Uterus (tissue), 4 donors: ENCODE measurements around the gene CALHM6. TPM values are rescaled to one million over a fixed set of nuclear protein-coding genes. Genes with fewer than 3 reads are reported as not detected.
A peak's percentile ranks its signal among the peaks of the same experiment; 100 is the strongest.

Source experiments
- DNase-seq, 2 donors: peaks; one replicate each; pipeline ENCODE4 v3.0.0-alpha.2; 2019 to 2020
- H3K27ac ChIP-seq, 2 donors: fragments of 200-600 bp; sonication (generic); 1 replicate in 1 of 2; 2 replicates in 1 of 2; pipeline ENCODE4 v1.5.1; 2016 to 2018
- H3K27me3 ChIP-seq, 2 donors: fragments of 200-600 bp; sonication (generic); one replicate each; pipeline ENCODE4 v1.5.1; 2018 to 2019; ENCODE audit warnings: control low read depth in 1 of 2
- H3K36me3 ChIP-seq, 2 donors: fragments of 200-600 bp; sonication (generic); one replicate each; pipeline ENCODE4 v1.5.1; 2019; ENCODE audit warnings: control low read depth in 1 of 2
- H3K4me1 ChIP-seq, 2 donors: fragments of 200-600 bp; sonication (generic); one replicate each; pipeline ENCODE4 v1.5.1; 2018 to 2019; ENCODE audit warnings: control low read depth in 1 of 2
- H3K4me3 ChIP-seq, 2 donors: fragments of 200-600 bp; sonication (generic); 1 replicate in 1 of 2; 2 replicates in 1 of 2; pipeline ENCODE4 v1.5.1; 2018 to 2019; ENCODE audit warnings: mild to moderate bottlenecking in 1 of 2
- H3K9me3 ChIP-seq, 2 donors: fragments of 200-600 bp; sonication (generic); one replicate each; pipeline ENCODE4 v1.5.1; 2019; ENCODE audit warnings: control low read depth in 1 of 2
- POLR2A ChIP-seq, 2 donors: fragments of 450-650 bp; IDR thresholded peaks; one replicate each; pipeline ENCODE4 v1.6.1; 2016; ENCODE audit warnings: antibody characterized with exemption in 2 of 2, mild to moderate bottlenecking in 1 of 2, moderate library complexity in 1 of 2
- intact Hi-C: fragments of 100-400 bp; cut with DNase I; formaldehyde crosslinking; loops from one replicate; pipeline ENCODE4 v1.15.1; 2023; ENCODE audit warnings: low total_unique reads
- total RNA-seq, 4 donors: library from RNA; depleted of rRNA in 3 of 4; stranded (reverse); fragments of >200 nt in 3 of 4; gene quantifications; one replicate each; pipeline versions ENCODE4 v1.1.0 to v1.2.4, GENCODE V29; 2014 to 2023
- TF ChIP-seq, protein P1 (sequence below), 4 experiments: fragments of 200-600 bp in 2 of 4; fragments of 450-650 bp in 2 of 4; sonication (generic) in 2 of 4; IDR thresholded peaks; one replicate each; pipeline ENCODE4 v1.5.1; 2016 to 2019; ENCODE audit warnings: antibody characterized with exemption in 4 of 4, mild to moderate bottlenecking in 2 of 4, moderate library complexity in 1 of 4
- donor health status: DM: yes; HTN: yes; CAD: no.

The CALHM6 gene
- total RNA-seq, 4 donors from 2014 or later, result 3.9 to 7.6 TPM; not detected in 2

DNA sequence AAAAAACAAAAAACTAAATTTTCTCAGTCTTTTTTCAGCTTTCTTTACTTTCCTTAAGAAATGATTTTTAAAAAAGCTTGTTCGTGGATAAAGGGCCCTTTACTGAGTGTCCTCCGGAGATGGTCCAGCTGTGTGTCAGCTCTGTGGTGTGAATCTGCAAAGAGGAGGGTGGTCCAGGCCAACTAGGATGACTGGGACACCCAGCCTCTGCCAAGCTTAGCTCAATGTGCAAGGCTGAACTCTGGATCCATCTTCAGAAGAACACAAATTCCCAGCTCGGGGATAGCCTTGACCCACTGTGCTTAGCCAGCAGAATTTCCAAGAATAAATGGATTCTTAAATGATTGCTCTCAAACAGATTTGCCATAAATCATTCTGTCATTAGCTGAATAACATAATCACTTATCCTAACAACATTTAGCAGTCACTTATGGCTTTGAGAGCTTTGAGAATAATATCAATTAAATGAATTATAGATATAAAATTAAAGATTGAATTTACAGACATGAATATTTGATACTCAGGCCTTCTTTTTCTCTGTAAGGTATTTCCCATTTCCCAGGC lies 36.0 kb downstream of the CALHM6 start:
- Histone ChIP-seq H3K4me3 (no peak overlapping the region), H3K4me1 (no peaks in the 10 kb centered on the region), H3K36me3 (no peaks in the 10 kb centered on the region), H3K27ac (no peak overlapping the region), H3K9me3 (no peaks in the 10 kb centered on the region), H3K27me3 (no peaks in the 10 kb centered on the region)
- TF ChIP-seq, protein P1, sequence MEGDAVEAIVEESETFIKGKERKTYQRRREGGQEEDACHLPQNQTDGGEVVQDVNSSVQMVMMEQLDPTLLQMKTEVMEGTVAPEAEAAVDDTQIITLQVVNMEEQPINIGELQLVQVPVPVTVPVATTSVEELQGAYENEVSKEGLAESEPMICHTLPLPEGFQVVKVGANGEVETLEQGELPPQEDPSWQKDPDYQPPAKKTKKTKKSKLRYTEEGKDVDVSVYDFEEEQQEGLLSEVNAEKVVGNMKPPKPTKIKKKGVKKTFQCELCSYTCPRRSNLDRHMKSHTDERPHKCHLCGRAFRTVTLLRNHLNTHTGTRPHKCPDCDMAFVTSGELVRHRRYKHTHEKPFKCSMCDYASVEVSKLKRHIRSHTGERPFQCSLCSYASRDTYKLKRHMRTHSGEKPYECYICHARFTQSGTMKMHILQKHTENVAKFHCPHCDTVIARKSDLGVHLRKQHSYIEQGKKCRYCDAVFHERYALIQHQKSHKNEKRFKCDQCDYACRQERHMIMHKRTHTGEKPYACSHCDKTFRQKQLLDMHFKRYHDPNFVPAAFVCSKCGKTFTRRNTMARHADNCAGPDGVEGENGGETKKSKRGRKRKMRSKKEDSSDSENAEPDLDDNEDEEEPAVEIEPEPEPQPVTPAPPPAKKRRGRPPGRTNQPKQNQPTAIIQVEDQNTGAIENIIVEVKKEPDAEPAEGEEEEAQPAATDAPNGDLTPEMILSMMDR (IDR thresholded peaks at IDR 0.05), result no peak
- no peak for TF ChIP-seq POLR2A (IDR thresholded peaks at IDR 0.05)
- no peak for DNase-seq
- intact Hi-C loops, result no loop called here

DNA sequence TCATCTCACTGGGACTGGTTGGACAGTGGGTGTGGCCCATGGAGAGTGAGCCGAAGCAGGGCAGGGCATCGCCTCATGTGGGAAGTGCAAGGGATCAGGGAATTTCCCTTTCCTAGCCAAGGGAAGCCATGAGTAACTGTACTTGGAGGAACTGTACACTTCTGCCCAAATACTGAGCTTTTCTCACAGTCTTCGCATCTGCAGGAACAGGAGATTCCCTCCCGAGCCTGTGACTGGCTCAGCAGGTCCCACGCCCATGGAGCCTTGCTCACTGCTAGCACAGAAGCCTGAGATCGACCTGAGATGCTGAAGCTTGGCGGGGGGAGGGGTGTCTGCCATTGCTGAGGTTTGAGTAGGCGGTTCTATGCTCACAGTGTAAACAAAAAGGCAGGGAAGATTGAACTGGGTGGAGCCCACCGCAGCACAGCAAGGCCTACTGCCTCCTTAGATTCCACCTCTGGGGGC lies 39.8 kb downstream of the CALHM6 start:
- Histone ChIP-seq H3K4me1 (no peaks in the 10 kb centered on the region), H3K36me3 (no peaks in the 10 kb centered on the region), H3K4me3 (no peak overlapping the region), H3K9me3 (no peaks in the 10 kb centered on the region), H3K27ac (no peak overlapping the region), H3K27me3 (no peaks in the 10 kb centered on the region)
- intact Hi-C loops, result no loop called here
- DNase-seq, result no peak
- no peak for TF ChIP-seq POLR2A (IDR thresholded peaks at IDR 0.05)
- TF ChIP-seq, protein P1 (IDR thresholded peaks at IDR 0.05), result no peak

DNA sequence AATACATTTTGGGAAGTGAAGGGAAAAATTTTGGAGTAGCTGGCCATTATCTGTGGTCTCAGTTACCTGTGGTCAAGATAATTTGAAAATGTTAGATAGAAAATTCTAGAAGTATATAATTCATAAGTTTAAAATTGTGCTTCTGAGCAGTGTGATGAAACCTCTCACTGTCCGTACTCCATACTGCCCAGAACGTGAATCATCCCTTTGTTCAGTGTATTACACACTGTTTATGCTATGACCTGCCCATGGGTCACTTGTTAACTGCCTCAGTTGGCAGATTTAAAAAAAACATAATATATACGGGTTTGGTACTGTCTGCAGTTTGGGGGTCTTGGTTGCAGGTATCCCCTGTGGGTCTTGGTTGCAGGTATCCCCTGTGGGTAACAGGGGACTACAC lies 46.1 kb downstream of the CALHM6 start:
- Histone ChIP-seq H3K27me3 (no peaks in the 10 kb centered on the region), H3K36me3 (no peaks in the 10 kb centered on the region), H3K4me1 (no peaks in the 10 kb centered on the region), H3K4me3 (no peak overlapping the region), H3K27ac (no peak overlapping the region), H3K9me3 (no peaks in the 10 kb centered on the region)
- TF ChIP-seq POLR2A (IDR thresholded peaks at IDR 0.05), result no peak
- TF ChIP-seq, protein P1 (IDR thresholded peaks at IDR 0.05), result no peak
- intact Hi-C loops, result no loop called here
- DNase-seq, result no peak

DNA sequence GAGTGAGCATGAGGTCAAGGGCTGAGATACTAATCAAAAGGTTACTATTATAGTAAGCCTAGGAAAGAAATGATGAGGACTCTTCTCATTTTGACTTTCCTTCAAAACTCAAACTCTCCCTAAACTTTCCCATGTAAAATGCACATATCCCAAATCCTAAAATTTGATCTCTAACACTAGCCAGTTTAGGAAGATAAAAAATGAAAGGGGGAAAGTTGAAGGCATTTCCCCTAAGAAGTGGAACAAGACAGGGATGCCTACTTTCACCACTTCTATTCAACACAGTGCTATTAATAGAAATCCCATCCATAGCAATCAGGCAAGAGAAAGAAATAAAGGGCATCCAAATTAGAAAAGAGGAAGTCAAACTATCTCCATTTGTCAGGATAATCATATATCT lies 47.4 kb downstream of the CALHM6 start:
- intact Hi-C loops, result no loop called here

DNA sequence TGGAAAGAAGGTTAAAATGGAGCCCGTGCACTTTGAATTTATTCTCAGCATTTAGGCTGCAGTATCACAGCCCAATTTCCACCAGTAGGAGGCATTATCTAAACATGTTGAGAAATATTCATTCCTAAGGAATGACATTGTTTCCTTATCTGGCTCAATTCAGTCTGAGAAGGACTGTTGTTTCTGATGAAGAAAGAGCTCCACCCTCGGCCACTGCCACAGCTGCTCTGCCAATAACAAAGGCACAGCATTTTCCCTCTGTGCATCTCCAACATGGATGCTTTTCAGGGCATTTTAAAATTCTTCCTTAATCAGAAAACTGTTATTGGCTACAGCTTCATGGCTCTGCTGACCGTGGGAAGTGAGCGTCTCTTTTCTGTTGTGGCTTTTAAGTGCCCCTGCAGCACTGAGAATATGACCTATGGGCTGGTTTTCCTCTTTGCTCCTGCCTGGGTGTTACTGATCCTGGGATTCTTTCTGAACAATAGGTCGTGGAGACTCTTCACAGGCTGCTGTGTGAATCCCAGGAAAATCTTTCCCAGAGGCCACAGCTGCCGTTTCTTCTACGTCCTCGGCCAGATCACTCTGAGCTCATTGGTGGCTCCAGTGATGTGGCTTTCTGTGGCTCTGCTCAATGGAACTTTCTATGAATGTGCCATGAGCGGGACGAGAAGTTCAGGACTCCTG lies 50.4 kb downstream of the CALHM6 start, which contains the start of gene CALHM5:
CALHM5 (plus strand) TSS at position 216 of the 687 bp plus-strand sequence; CDS start at position 274, 58 bp downstream.
- intact Hi-C loops, result no loop called here
- peak; percentile 43 to 59 for DNase-seq
- no peaks in the 10 kb centered on the region for H3K36me3 ChIP-seq
- peak within 1 kb of the TSS; percentile 79 to 84 for H3K27ac ChIP-seq
- H3K27me3 ChIP-seq, result no peaks in the 10 kb centered on the region
- H3K9me3 ChIP-seq, result no peaks in the 10 kb centered on the region
- no peaks in the 10 kb centered on the region for H3K4me1 ChIP-seq
- peak within 1 kb of the TSS; percentile 10 to 20 for H3K4me3 ChIP-seq
- TF ChIP-seq, protein P1 (IDR thresholded peaks at IDR 0.05), result peak; percentile 49 to 75 (median 66)
- peak; percentile 39 to 44 for TF ChIP-seq POLR2A (IDR thresholded peaks at IDR 0.05)

More for the DNA sequence above, 47.4 kb downstream of the CALHM6 start:
- no peak for DNase-seq
- Histone ChIP-seq H3K4me1 (no peaks in the 10 kb centered on the region), H3K27ac (no peak overlapping the region), H3K4me3 (no peak overlapping the region), H3K9me3 (no peaks in the 10 kb centered on the region), H3K27me3 (no peaks in the 10 kb centered on the region), H3K36me3 (no peaks in the 10 kb centered on the region)
- no peak for TF ChIP-seq POLR2A (IDR thresholded peaks at IDR 0.05)
- TF ChIP-seq, protein P1 (IDR thresholded peaks at IDR 0.05), result no peak
